ENCODE results near the gene CDIP1.

DNA sequence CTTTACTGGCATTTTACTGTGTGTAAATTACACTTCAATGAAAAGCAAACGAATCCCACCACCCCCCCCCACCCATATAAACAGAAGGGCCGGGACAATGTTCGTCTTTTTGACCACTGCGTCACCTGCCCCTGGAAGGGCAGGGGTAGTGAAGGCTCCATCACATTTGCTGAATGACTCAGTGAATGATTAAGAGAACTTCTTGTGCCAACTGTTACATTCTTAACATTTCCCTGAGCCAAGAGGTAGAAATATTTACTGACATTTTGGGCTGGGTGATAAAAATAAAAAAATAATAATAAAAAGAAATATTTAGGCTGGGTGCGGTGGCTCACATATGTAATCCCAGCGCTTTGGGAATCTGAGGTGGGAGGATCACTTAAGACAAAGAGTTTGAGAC, 41.7 kb upstream of the CDIP1 start:
- no peak for TF ChIP-seq ZSCAN29 (IDR thresholded peaks at IDR 0.05)
- TF ChIP-seq NR2C2 (IDR thresholded peaks at IDR 0.05; ENCODE audit: borderline replicate concordance, control insufficient read depth, insufficient read length, low read depth), result no peak
- TF ChIP-seq EGR1 (IDR thresholded peaks at IDR 0.05; ENCODE audit: borderline replicate concordance in 1 of 2, low read depth in 2 of 2, low read length in 2 of 2), result no peak
- TF ChIP-seq, protein P1, sequence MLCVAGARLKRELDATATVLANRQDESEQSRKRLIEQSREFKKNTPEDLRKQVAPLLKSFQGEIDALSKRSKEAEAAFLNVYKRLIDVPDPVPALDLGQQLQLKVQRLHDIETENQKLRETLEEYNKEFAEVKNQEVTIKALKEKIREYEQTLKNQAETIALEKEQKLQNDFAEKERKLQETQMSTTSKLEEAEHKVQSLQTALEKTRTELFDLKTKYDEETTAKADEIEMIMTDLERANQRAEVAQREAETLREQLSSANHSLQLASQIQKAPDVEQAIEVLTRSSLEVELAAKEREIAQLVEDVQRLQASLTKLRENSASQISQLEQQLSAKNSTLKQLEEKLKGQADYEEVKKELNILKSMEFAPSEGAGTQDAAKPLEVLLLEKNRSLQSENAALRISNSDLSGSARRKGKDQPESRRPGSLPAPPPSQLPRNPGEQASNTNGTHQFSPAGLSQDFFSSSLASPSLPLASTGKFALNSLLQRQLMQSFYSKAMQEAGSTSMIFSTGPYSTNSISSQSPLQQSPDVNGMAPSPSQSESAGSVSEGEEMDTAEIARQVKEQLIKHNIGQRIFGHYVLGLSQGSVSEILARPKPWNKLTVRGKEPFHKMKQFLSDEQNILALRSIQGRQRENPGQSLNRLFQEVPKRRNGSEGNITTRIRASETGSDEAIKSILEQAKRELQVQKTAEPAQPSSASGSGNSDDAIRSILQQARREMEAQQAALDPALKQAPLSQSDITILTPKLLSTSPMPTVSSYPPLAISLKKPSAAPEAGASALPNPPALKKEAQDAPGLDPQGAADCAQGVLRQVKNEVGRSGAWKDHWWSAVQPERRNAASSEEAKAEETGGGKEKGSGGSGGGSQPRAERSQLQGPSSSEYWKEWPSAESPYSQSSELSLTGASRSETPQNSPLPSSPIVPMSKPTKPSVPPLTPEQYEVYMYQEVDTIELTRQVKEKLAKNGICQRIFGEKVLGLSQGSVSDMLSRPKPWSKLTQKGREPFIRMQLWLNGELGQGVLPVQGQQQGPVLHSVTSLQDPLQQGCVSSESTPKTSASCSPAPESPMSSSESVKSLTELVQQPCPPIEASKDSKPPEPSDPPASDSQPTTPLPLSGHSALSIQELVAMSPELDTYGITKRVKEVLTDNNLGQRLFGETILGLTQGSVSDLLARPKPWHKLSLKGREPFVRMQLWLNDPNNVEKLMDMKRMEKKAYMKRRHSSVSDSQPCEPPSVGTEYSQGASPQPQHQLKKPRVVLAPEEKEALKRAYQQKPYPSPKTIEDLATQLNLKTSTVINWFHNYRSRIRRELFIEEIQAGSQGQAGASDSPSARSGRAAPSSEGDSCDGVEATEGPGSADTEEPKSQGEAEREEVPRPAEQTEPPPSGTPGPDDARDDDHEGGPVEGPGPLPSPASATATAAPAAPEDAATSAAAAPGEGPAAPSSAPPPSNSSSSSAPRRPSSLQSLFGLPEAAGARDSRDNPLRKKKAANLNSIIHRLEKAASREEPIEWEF (IDR thresholded peaks at IDR 0.05; ENCODE audit: insufficient replicate concordance, low read depth, low read length), result no peak
- no peak for TF ChIP-seq YY1 (IDR thresholded peaks at IDR 0.05; ENCODE audit: low read depth, low read length)
- TF ChIP-seq, protein P2, sequence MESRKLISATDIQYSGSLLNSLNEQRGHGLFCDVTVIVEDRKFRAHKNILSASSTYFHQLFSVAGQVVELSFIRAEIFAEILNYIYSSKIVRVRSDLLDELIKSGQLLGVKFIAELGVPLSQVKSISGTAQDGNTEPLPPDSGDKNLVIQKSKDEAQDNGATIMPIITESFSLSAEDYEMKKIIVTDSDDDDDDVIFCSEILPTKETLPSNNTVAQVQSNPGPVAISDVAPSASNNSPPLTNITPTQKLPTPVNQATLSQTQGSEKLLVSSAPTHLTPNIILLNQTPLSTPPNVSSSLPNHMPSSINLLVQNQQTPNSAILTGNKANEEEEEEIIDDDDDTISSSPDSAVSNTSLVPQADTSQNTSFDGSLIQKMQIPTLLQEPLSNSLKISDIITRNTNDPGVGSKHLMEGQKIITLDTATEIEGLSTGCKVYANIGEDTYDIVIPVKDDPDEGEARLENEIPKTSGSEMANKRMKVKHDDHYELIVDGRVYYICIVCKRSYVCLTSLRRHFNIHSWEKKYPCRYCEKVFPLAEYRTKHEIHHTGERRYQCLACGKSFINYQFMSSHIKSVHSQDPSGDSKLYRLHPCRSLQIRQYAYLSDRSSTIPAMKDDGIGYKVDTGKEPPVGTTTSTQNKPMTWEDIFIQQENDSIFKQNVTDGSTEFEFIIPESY (IDR thresholded peaks at IDR 0.05), result no peak

Data from GM12878 (cell line).